Peyer's patch (tissue), 4 donors: ENCODE measurements around the gene SPACA6. TPM values are rescaled to one million over a fixed set of nuclear protein-coding genes. Genes with fewer than 3 reads are reported as not detected.
A peak's percentile ranks its signal among the peaks of the same experiment; 100 is the strongest.
"Not testable (repeated sequence)": the region's sequence is repeated elsewhere in the genome, so short reads cannot be mapped to it uniquely, and the experiment has no call there.

Experiments used
- DNase-seq, 3 donors: peaks; one replicate each; pipeline ENCODE4 v3.0.0-alpha.2; 2017 to 2019
- H3K27ac ChIP-seq, 4 donors: fragments of 200-600 bp; sonication (generic); one replicate each; pipeline ENCODE4 v1.5.1; 2016 to 2019
- H3K27me3 ChIP-seq, 2 donors: fragments of 200-600 bp; sonication (generic); one replicate each; pipeline ENCODE4 v1.5.1; 2019
- H3K36me3 ChIP-seq, 3 donors: fragments of 200-600 bp; sonication (generic); one replicate each; pipeline ENCODE4 v1.5.1; 2016 to 2019
- H3K4me1 ChIP-seq, 4 donors: fragments of 200-600 bp; sonication (generic); one replicate each; pipeline ENCODE4 v1.5.1; 2016 to 2019
- H3K4me3 ChIP-seq, 4 donors: fragments of 200-600 bp; sonication (generic); 1 replicate in 3 of 4; 2 replicates in 1 of 4; pipeline ENCODE4 v1.5.1; 2016 to 2019; ENCODE audit warnings: mild to moderate bottlenecking in 1 of 4
- H3K9me3 ChIP-seq, 4 donors: fragments of 200-600 bp; sonication (generic); one replicate each; pipeline ENCODE4 v1.5.1; 2016 to 2019; ENCODE audit warnings: mild to moderate bottlenecking in 1 of 4
- POLR2A ChIP-seq, 2 donors: fragments of 450-650 bp; IDR thresholded peaks; one replicate each; pipeline ENCODE4 v1.5.1; 2017; ENCODE audit warnings: antibody characterized with exemption in 2 of 2, mild to moderate bottlenecking in 2 of 2, moderate library complexity in 2 of 2
- total RNA-seq, 4 donors: library from RNA; depleted of rRNA; stranded (reverse); fragments of >200 nt; gene quantifications; one replicate each; pipeline ENCODE4 v1.1.0, GENCODE V29; 2016
- TF ChIP-seq, protein P1 (sequence below), 6 experiments: fragments of 450-650 bp in 4 of 6; fragments of 200-600 bp in 2 of 6; sonication (generic) in 1 of 6; IDR thresholded peaks; one replicate each; pipeline ENCODE4 v1.5.1; 2017 to 2019; ENCODE audit warnings: antibody characterized with exemption in 6 of 6, mild to moderate bottlenecking in 3 of 6, moderate library complexity in 1 of 6

Gene SPACA6
- total RNA-seq, 4 donors from 2014 or later: 3.0 to 29.7 (median 11.6) TPM

DNA sequence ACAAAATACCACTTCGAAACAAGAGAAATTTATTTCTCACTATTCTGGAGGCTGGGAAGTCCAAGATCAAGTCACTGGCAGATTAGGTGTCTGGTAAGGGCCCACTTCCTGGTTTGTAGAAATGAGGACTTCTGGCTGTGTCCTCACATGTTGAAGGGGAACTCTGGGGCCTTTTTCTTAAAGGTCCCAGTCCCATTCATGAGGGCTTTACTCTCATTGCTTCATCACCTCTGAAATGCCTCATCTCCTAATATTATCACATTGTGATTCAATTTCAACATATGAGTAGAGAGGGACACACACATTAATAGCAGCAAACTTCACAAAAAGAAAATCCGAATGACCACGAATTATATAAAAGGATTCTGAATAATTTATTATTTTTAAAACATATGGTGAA lies 24.9 kb upstream of the SPACA6 start:
- TF ChIP-seq, protein P1, sequence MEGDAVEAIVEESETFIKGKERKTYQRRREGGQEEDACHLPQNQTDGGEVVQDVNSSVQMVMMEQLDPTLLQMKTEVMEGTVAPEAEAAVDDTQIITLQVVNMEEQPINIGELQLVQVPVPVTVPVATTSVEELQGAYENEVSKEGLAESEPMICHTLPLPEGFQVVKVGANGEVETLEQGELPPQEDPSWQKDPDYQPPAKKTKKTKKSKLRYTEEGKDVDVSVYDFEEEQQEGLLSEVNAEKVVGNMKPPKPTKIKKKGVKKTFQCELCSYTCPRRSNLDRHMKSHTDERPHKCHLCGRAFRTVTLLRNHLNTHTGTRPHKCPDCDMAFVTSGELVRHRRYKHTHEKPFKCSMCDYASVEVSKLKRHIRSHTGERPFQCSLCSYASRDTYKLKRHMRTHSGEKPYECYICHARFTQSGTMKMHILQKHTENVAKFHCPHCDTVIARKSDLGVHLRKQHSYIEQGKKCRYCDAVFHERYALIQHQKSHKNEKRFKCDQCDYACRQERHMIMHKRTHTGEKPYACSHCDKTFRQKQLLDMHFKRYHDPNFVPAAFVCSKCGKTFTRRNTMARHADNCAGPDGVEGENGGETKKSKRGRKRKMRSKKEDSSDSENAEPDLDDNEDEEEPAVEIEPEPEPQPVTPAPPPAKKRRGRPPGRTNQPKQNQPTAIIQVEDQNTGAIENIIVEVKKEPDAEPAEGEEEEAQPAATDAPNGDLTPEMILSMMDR (IDR thresholded peaks at IDR 0.05): no peak
- no peak for TF ChIP-seq POLR2A (IDR thresholded peaks at IDR 0.05)
- H3K36me3 ChIP-seq: no peaks in the 10 kb centered on the region
- DNase-seq: no peak
- no peaks in the 10 kb centered on the region for H3K4me1 ChIP-seq
- H3K9me3 ChIP-seq: no peaks in the 10 kb centered on the region
- H3K4me3 ChIP-seq: no peak overlapping the region
- H3K27ac ChIP-seq: no peak overlapping the region
- no peaks in the 10 kb centered on the region for H3K27me3 ChIP-seq

DNA sequence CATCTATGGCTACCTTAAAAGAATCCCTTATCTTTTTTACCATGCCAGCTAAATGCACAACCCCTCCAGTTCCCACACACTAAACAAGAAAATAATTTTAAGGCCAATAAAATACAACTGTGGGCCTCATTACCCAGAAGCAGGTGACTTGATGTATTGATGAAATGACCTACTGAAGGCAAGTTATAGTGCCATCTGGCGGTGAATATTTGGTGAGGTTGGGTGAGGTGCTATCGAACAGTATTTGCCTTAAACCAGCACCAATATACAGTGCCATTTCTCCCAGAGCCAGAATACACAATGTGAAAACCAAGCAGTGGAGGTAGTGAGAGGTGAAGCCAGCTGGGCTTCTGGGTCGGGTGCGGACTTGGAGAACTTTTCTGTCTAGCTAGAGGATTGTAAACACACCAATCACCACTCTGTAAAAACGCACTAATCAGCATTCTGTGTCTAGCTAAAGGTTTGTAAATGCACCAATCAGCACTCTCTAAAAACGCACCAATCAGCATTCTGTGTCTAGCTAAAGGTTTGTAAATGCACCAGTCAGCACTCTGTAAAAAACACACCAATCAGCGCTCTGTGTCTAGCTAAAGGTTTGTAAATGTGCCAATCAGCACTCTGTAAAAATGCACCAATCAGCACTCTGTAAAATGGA lies 17.1 kb upstream of the SPACA6 start:
- DNase-seq: peak in 1 of 3 donors; percentile 64
- not testable (repeated sequence) for H3K9me3 ChIP-seq, H3K36me3 ChIP-seq, H3K4me3 ChIP-seq, H3K4me1 ChIP-seq, H3K27me3 ChIP-seq, H3K27ac ChIP-seq
- TF ChIP-seq, protein P1 (IDR thresholded peaks at IDR 0.05): peak in 2 of 6 experiments; percentile 3 to 39

DNA sequence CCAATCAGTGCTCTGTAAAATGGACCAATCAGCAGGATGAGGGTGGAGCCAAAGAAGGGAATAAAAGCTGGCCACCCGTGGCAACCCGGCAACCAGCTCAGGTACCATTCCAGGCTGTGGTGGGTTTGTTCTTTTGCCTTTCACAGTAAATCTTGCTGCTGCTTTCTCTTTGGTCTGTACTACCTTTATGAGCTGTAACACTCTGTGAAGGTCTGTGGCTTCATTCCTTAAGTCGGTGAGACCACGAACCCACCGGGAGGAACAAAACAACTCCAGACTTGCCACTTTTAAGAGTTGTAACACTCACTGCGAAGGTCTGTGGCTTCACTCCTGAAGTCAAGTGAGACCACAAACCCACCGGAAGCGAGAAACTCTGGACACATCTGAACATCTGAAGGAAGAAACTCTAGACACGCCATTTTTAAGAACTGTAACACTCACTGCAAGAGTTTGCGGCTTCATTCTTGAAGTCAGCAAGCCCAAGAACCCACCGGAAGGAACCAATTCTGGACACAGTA lies 16.5 kb upstream of the SPACA6 start:
- TF ChIP-seq, protein P1 (IDR thresholded peaks at IDR 0.05): no peak
- TF ChIP-seq POLR2A (IDR thresholded peaks at IDR 0.05): no peak
- no peaks in the 10 kb centered on the region for H3K27me3 ChIP-seq
- H3K4me3 ChIP-seq: no peak overlapping the region
- H3K36me3 ChIP-seq: no peaks in the 10 kb centered on the region
- no peaks in the 10 kb centered on the region for H3K9me3 ChIP-seq
- no peaks in the 10 kb centered on the region for H3K4me1 ChIP-seq
- no peak for DNase-seq
- H3K27ac ChIP-seq: no peak overlapping the region

DNA sequence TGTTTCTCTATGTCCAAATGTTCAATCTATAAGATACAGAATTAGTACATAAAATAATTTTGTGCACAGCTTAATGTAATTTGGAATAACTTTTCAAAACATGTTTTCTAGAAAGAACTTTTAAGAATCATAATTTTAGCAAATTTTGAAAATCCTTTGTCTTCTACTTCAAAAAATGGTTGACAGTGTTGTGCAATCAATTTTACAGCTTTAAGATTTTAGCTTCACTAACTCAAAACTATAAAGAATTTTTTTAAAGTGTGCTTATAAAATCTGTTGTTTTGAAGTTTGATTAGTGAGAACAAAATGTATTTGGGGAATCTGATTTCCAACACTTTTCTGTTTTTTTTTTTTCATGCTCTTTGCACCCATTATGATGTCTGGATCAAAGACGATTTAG lies 12.7 kb upstream of the SPACA6 start:
- H3K27ac ChIP-seq: no peak overlapping the region
- H3K9me3 ChIP-seq: no peaks in the 10 kb centered on the region
- no peak overlapping the region for H3K4me3 ChIP-seq
- TF ChIP-seq, protein P1 (IDR thresholded peaks at IDR 0.05): no peak
- no peak for TF ChIP-seq POLR2A (IDR thresholded peaks at IDR 0.05)
- no peaks in the 10 kb centered on the region for H3K27me3 ChIP-seq
- H3K4me1 ChIP-seq: no peaks in the 10 kb centered on the region
- no peak for DNase-seq
- no peaks in the 10 kb centered on the region for H3K36me3 ChIP-seq

- no peak overlapping the region for H3K27ac ChIP-seq
- H3K27me3 ChIP-seq: no peaks in the 10 kb centered on the region
- TF ChIP-seq POLR2A (IDR thresholded peaks at IDR 0.05): no peak
- TF ChIP-seq, protein P1 (IDR thresholded peaks at IDR 0.05): no peak
Observed at GRCh38 chr19:51681286-51681941, 11.7 kb upstream of the SPACA6 start.

More at GRCh38 chr19:51681286-51681941, 11.7 kb upstream of the SPACA6 start:
- no peak overlapping the region for H3K4me3 ChIP-seq
- no peaks in the 10 kb centered on the region for H3K9me3 ChIP-seq
- no peaks in the 10 kb centered on the region for H3K36me3 ChIP-seq
- no peak for DNase-seq
- no peaks in the 10 kb centered on the region for H3K4me1 ChIP-seq
